Frontal cortex (tissue), 4 donors: Measurements from ENCODE around the gene KIAA0040. TPM values are rescaled to one million over a fixed set of nuclear protein-coding genes. Genes with fewer than 3 reads are reported as not detected.

ENCODE experiments used
- DNase-seq, 2 donors: peaks; one replicate each; pipeline ENCODE4 v3.0.0; 2012; ENCODE audit warnings: low spot score in 2 of 2
- FAIRE-seq: peaks from 2 replicates; lab custom pipeline; 2012; peaks lifted over from hg19 to GRCh38; lab: Jason Lieb, UNC
- total RNA-seq: library from RNA; depleted of rRNA; stranded (reverse); fragments of >200 nt; gene quantifications from one replicate; pipeline ENCODE4 v1.2.3, GENCODE V29; 2014
- donor health status: control.
- donor health status: control.
- donor health status: control.

KIAA0040 gene
- total RNA-seq, 1 donor from 2014 or later = 0.41 TPM

DNA sequence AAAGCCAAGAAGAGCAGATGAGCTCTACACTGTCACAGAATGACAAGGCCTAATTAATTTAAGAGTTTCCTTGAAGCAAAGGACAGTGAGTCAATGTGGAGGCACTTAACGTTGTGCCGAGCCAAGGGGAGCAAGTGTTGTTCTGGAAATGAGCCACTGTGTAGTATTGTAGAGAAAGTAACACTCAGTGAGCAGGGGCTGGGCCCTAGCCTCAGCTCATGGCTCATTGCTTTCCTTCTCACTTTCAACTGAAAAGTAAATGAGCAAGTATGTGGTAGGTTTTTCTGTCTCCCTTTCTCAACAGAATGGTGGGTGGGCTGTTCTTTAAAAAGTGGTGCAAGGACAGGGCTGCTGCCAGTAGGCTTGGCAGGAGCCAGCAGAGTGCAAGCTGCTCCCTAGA is 11.8 kb upstream of the KIAA0040 start:
- no peak for FAIRE-seq
- DNase-seq = no peak

DNA sequence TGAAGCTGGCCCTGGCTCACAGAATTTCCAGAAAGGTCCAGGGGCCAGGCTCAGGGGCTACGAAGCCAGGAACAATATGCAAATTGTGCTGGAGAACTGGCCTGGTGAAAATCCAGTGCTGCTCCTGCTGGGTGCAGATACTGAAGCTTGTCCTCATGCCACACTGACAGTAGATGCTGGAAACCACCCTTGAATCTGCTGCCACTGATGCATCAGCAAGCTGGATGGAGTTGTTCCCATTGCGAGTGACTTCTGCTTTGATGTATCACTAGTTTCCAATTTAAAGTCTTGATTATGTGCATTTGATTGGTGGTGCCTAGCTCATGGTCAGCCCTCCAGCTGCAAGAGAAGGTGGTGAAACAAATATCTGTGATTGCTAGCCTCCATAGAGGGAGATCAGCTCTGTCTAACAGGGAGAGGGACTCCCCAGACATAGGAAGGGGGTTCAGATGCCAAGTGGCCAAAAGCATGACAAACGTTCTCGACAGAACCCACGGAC is 11.0 kb upstream of the KIAA0040 start:
- DNase-seq = no peak

DNA sequence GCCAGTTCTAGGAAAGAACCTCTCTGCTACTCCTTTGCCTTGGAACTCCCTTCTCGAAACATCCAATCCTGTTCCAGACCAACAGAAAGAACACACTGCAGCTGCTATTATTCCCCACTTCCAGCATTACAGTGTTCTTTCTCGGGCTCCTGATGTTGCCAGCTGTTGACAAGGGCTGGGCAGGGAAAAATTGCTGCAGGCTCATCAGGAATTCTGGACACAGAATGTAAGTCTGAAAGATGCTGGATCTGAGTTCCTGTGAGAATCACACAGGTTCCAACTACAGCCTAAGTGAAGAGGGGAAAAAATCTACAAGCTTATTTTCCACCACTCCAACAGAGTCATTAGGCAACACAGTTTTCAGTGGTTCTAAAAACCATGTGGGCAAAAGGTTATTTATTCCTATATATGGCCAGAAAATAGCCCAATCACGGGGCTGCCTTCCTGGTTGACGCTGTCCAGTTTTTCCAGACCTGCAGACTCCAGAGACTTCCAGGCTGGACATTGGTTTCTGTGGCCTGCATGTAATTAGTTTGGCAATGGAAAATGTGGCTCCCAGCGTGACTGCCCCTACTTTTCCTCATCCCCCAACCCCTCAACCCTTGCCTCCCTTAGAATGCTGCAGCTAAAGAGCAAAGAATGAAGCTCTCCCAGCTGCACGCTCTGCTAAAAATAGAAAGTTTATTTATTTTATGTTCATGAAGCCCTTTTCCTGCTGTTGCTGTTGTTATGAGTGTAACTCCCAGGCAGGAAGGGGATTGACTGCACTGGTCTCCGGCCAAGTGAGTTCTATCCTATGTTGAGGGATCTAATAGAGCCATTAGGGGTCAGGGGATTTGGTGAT is 8.3 kb upstream of the KIAA0040 start:
- DNase-seq (no peak), FAIRE-seq (no peak)

More for the DNA sequence above, 11.0 kb upstream of the KIAA0040 start:
- no peak for FAIRE-seq

DNA sequence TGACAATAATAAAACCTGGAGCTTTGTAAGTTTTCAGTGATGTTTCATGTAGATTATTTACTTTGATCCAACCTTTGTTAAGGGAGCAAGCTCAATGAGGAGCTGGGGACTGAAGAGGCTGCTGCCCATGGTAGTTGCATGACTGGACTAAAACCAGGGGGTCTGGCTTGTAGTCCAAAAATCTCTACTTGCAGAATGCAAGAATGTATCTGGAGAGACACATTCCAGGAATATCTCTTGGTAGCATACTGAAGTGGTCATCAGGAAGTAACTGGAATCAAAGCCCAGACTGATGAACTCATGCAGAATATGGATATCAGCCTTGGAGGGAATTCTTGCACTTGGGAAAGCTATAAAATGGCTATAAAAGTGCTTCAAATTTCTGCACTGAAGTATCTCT is 5.8 kb upstream of the KIAA0040 start:
- DNase-seq (no peak), FAIRE-seq (no peak)

DNA sequence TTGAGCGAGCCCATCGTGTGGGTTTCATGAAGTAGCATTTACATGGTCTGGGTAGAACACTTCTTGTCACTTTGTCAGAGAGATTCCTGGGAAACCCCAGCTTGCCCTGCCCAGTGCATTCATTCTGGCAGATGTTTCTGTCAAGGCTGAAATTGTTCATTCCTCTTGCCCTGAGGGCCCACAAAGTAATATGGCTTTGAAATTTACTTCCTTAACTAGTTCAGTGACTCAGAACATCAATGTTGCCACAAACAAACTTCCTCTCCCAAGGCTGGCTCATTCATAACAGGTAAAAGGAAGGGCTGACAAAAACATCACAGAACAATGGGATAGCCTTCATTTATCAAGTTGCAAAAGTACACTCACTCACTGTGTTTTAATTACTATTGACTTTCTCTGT is 5.0 kb upstream of the KIAA0040 start:
- FAIRE-seq = no peak
- no peak for DNase-seq

DNA sequence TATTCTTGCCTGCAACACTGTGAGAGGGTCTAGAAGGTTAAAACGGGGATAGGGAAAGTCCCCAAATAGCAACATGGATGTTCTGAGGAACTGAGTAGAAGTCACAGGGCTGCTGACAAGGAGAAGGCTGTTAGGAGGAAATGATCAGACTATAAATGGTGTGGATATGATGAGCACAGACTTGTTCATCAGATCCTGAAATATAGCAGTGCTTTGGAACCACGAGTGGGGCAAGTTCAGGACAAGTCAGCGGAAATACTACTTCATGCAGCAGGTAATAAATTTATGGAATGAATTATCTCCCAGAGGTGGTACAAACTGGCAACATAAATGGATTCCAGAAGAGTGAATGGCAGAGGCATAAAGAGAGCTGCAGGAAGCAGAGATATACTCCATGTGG is 3.2 kb upstream of the KIAA0040 start:
- no peak for FAIRE-seq
- DNase-seq = no peak

DNA sequence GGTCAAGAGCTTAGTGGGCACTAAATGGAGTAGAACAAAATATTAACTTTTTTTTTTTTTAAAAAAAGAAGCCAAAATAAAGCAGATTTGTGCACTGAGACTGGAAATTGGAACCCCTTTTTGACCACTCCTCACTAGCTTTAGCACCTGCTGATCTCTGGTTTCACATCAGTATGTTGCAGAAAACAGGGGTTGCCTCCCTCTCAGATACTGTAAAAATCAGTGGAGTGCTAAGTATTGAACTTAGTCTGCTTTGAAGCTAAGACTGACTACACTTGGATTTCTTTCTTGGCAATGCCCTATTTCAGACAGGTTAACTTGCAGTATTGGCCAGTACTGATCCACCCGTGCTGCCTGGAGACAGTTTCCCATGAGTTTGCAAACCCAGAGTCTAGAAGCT is 2.7 kb upstream of the KIAA0040 start:
- no peak for FAIRE-seq
- no peak for DNase-seq

DNA sequence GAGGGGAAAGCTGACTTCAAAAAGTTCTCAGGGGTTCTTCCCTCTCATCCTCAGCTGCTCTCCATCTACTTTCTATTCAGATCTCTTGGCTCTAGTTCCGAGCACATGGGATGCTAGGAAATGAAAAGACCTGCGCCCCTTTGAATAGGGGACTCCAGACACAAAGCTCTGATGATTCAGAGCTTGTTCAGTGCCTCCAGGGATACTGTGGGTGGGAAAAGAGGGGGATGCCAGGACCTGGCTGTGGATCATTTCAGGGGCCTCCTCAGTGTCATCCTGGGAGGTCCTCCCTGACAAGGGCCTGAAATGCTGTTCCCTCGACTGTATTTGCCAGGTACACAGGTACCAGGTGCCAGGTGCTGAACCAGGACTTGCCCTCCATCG is 943 bp upstream of the KIAA0040 start:
- DNase-seq (peak in 1 of 2 donors; percentile 39), FAIRE-seq (no peak)

DNA sequence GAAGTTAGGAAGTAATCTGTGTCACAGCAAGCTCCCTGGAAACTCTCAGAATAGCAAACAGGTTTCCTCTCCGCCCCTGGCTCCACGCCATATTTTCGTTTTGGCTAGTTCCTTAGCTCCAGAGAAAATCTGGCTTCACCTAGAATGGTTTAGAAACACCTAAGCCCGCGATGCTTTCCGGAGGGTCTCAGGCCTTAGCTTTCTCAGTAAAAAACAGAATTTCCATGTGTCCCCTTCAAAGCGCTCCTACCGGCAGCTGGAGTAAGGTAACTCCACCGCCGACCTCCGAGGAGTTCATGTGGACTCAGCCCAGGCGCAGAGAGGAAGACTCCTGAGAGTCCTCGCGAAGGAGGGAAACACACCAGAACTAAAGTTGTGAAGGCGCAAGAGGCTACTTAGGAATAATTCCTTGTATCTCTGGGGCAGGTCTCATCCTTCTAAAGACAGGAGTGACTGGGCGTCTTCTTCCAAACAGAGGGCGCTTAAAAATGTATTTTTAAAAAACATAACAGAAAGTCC is 406 bp downstream of the KIAA0040 start:
- DNase-seq (peak in 1 of 2 donors; percentile 37), FAIRE-seq (no peak)

DNA sequence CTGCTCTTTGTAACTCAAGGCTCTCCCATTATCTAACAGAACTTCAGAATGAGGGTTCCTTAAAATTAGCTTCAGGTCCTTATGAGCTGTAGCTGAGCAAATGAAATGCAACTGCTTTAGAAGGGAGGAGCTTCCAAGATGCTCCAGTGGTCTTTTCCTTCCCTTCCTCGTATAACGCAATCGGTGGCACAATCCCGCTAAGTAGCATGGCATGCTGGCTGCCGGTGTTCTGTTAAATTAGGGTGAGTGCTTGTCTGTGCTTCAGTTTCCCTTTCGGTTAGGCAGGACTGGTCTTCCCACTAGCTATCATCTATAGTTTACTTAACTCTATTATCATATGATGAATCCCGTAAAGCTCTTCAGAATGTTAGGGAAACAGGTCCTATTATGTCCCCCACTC is 917 bp downstream of the KIAA0040 start:
- no peak for DNase-seq
- FAIRE-seq = no peak

DNA sequence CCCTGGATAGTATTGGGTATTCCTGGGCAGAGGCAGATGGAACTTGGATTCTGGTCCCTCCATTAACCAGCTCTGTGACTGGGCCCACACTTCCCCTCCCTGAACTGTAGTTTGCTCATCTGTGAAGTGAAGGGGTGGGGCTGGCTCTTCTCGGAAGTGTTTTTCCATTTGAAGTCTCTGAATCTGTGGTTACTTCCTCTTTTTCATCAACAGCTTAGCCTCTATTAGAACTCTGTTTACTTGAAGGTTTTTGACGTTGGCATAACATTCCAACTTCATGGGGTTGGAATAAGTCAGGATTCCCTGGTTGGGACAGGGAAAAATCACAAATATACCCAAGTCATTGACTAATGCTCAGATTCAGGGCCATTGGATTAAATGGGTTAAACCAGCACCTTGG is 3.6 kb downstream of the KIAA0040 start:
- DNase-seq (no peak), FAIRE-seq (no peak)

DNA sequence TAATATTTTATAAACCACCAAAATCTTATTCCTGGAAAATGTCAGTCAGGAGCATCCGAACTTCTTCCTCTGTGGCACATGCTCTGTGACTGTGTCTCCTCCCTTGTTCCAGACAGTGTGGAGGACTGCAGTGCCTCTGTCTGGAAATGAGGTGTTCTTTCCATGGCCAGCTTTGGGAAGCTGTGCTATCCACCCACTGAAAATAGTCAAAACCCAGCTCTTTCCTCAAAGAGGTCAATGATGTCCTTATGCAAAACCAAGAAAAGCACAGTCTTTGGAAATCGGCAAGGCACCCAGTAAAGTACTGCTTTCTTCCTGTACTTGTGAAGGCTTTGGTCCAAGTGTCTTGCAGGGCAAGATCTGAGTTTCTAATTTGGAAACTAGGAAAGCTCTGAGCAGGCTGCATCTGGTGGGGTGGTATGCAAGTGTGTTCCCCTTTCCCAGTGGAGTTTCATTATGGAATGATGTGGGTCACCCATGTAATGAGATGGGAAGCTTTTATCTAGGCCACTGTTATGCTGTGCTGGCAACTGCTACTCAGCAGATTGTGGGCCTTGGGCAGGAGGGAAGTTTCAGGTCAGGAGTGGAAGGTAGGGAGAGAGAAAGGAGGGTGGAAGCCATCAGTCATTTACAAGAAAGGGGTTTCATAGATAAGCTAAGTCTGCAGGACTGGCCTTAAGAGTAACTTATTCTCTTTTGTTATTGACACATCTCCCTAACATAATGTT is 6.0 kb downstream of the KIAA0040 start:
- no peak for FAIRE-seq

DNA sequence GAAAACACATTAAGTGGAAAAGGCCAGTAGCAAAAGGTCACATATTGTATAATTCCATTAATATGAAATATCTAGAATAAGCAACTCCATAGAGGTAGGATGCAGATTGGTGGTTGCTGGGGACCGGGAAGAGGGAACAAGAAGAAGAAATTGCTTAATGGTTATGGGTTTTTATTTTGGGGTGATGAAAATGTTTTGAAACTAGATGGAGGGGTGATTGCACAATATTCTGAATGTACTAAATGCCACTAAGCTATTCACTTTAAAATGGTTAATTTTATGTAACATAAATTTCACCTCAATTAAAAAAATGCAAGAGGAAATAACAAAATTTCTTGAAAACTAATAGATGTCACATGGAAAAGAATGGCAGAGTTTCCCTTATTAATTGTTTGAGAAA is 6.7 kb downstream of the KIAA0040 start:
- DNase-seq (no peak), FAIRE-seq (no peak)

More for the DNA sequence above, 6.0 kb downstream of the KIAA0040 start:
- no peak for DNase-seq

DNA sequence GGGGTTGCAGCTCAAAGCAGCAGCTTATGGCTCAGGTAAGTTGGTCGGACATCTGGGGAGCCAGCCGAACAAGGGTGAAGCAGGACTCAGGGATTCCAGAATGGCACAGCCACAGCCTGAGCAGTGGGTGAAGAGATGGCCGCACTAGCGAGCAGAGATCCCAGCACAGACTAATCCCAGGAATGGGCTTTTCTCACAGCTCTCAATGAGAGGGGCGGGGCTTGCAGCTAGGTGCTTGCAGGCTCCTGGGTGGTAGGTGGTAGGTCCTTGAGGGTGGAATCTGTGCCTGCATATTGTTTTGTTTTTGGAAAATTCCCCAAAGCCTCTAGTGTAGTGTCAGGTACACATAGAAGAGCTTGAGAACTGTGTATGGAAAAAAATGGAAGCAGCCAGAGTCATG is 9.0 kb downstream of the KIAA0040 start:
- DNase-seq (no peak), FAIRE-seq (no peak)

DNA sequence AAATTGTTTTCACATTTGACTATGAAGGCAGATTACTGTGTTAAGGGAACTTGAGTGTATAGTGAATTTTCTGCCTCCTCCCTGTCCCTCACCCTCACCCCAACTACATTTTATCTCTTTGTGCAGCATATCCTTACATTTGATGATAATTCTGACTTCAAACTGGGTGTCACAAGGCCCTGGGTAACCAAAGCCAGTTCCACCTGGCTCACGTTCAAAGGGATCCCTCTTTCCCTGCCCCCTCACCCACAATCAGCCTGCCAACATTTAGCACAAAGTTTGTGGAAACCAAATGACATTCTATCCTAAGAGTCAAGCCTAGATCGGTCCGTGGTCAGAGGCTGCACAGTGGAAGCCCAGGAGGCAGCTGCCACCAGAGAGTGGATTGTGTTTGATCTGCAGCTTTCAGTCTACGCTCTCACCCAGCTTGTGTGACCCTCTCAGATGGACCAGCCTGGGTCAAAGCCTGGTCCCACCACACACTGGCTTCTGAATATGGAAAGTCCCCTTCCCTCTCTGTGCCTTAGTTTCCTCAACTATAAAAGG is 10.3 kb downstream of the KIAA0040 start:
- DNase-seq (no peak), FAIRE-seq (no peak)

DNA sequence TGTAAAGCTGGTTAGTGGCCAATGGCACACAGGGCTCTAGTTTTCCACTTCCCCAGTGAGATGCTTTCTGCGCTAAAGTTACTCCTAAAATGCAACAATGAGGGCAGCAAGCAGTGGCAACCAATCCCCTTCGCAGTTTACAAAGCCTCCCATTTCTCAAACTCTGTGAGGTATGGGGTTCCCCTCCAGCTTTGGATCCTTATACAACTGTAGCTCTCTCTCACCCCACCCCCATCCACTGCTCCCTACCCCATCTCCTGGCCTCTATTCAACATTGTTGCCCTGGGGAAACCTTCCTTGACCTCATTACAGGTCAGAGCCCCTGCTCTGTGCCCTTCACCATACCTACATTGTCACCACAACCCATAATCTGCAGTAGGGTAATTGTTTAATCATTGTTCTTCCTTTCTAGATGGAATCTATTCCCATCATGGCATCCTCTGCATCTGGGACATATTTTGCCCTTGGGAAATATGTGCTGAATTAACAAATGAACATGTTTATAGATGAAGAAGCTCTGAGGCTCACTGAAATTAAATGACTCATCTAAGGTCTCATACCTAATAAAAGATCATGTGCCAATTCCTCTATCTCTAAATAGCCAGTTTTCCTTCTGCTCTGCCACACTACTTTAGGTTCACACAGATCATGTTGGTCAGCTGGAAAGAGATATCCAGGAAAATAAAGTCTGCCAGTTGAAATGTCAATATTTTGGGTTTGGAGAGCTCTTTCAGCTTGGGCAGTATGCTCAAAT is 12.6 kb downstream of the KIAA0040 start:
- FAIRE-seq = no peak
- no peak for DNase-seq

DNA sequence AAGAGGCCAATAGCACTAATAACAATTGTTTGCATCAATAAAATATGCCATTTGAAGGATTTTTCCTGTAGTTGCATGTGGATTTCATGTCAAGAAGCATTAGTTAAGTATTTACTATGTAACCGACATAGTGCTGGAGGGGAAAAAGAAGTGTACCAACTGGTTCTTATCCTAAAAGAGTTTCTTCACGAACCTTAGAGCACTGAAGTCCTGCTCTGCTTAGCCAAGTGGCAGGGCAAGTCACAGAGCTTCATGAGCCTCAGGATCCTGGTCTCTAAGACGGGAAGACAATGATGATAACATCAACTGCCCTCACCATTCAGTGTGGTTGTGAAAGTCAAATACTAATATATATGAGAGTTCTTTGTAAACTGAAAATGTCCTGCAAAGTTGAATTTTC is 14.1 kb downstream of the KIAA0040 start:
- DNase-seq (no peak), FAIRE-seq (no peak)

DNA sequence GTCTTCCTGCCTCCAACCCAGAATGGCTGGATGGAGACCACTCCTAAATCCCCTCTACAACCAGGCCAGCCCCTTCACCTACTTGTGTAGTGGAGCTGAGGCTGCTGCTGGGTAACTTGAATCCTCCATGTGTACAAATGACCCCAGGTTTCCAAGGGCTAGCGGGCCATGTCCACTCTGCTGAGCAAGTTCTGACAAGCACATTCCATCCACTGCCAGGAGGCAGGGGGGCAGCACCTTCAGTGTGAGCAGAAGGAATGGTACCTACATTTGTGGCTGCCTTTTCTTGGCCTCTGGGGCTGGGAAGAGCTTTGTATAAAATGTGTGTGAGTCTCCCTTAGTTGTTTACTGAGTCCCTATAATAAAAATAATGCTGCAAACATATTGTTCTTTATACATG is 14.5 kb downstream of the KIAA0040 start:
- FAIRE-seq (no peak), DNase-seq (no peak)

DNA sequence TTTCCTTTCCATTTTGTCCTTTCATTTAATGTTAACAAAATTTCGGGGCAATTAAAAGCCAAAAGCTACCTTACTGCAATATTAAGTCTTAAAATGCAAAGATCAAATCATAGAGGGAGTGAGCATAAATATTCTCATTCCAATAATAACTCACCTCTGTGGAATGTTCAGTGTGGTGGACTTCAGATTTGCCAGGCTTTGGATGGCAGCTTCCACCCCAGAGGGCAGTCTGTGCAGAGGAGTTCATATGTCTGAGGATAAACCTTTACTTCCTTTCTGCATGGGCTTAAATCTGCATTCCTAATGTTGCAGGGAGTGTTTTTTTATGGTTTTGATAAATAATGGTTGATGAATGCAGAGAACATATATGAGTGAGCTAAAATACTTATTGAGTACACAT is 16.3 kb downstream of the KIAA0040 start:
- no peak for FAIRE-seq
- DNase-seq = no peak
